ENCODE results near the gene CCDC33.

Gene CCDC33

GRCh38 chr15:74367296-74367854, 131.2 kb downstream of the CCDC33 start, which contains the start of gene CYP11A1:
Gene CYP11A1, minus strand, starts transcription at chr15:74367646. Its CDS starts 61 bp downstream, at chr15:74367585.
- TF ChIP-seq CTCF (IDR thresholded peaks at IDR 0.05; ENCODE audit: insufficient read depth, low read length) = no peak
- TF ChIP-seq SPI1 (IDR thresholded peaks at IDR 0.05; ENCODE audit: borderline replicate concordance, low read depth) = no peak
- no peak for TF ChIP-seq REST (IDR thresholded peaks at IDR 0.05; ENCODE audit: insufficient replicate concordance, low read depth)
- TF ChIP-seq GABPA (IDR thresholded peaks at IDR 0.05; ENCODE audit: low read depth) = no peak
- no peak for TF ChIP-seq POLR2AphosphoS5 (IDR thresholded peaks at IDR 0.05; ENCODE audit: low read depth)
- H3K27ac ChIP-seq (replicated peaks) = no peak within 1 kb of the TSS
- H3K27me3 ChIP-seq (ENCODE audit: insufficient read depth, poor library complexity, severe bottlenecking) = peaks cover 68% of the 10 kb centered on the region

GRCh38 chr15:74368121-74368520, 132.0 kb downstream of the CCDC33 start:
- TF ChIP-seq POLR2AphosphoS5 (IDR thresholded peaks at IDR 0.05; ENCODE audit: low read depth) (no peak), CTCF (IDR thresholded peaks at IDR 0.05; ENCODE audit: insufficient read depth, low read length) (no peak), SPI1 (IDR thresholded peaks at IDR 0.05; ENCODE audit: borderline replicate concordance, low read depth) (no peak), GABPA (IDR thresholded peaks at IDR 0.05; ENCODE audit: low read depth) (no peak), REST (IDR thresholded peaks at IDR 0.05; ENCODE audit: insufficient replicate concordance, low read depth) (no peak)
- H3K27me3 ChIP-seq (ENCODE audit: insufficient read depth, poor library complexity, severe bottlenecking) = peaks cover 71% of the 10 kb centered on the region

More at GRCh38 chr15:74367296-74367854, 131.2 kb downstream of the CCDC33 start, which contains the start of gene CYP11A1:
- no peak for DNase-seq (ENCODE audit: low read depth in 1 of 2, low spot score in 1 of 2)
- H3K4me3 ChIP-seq (replicated peaks; ENCODE audit: insufficient read depth, low read length) = no peak within 1 kb of the TSS

GRCh38 chr15:74369084-74369745, 133.1 kb downstream of the CCDC33 start:
- no peak for DNase-seq (ENCODE audit: low read depth in 1 of 2, low spot score in 1 of 2)
- TF ChIP-seq REST (IDR thresholded peaks at IDR 0.05; ENCODE audit: insufficient replicate concordance, low read depth) (no peak), POLR2AphosphoS5 (IDR thresholded peaks at IDR 0.05; ENCODE audit: low read depth) (no peak), GABPA (IDR thresholded peaks at IDR 0.05; ENCODE audit: low read depth) (no peak), SPI1 (IDR thresholded peaks at IDR 0.05; ENCODE audit: borderline replicate concordance, low read depth) (no peak), CTCF (IDR thresholded peaks at IDR 0.05; ENCODE audit: insufficient read depth, low read length) (no peak)
- H3K27me3 ChIP-seq (ENCODE audit: insufficient read depth, poor library complexity, severe bottlenecking) = peaks cover 64% of the 10 kb centered on the region
- no peak overlapping the region for H3K4me3 ChIP-seq (replicated peaks; ENCODE audit: insufficient read depth, low read length)
- no peak overlapping the region for H3K27ac ChIP-seq (replicated peaks)

More at GRCh38 chr15:74368121-74368520, 132.0 kb downstream of the CCDC33 start:
- Histone ChIP-seq H3K27ac (replicated peaks) (no peak overlapping the region), H3K4me3 (replicated peaks; ENCODE audit: insufficient read depth, low read length) (no peak overlapping the region)
- DNase-seq (ENCODE audit: low read depth in 1 of 2, low spot score in 1 of 2) = no peak

All from HL-60 (cell line).